ENCODE measurements around the gene TMCO6.
A peak's percentile ranks its signal among the peaks of the same experiment; 100 is the strongest.

TMCO6 gene

DNA sequence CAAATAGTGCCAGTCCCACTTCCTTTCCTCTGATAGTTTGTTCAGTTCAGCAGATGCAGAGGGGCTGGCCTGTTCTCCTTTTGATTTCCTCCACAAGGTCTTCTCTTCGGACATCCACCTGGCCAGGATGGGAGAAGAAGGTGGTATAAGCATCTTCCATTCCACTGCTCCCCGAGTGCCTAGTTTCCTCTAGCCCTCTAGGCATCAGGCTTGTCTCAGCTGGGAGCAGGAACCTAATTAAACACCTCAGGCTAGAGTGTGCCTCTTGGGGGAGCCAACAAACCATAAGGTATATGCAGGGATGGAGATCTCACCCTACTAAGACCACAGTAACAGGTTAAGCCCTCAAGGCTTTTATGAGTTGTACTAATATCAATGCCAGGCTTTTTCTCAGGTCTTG, 35.0 kb downstream of the TMCO6 start:
- no peak for DNase-seq

DNA sequence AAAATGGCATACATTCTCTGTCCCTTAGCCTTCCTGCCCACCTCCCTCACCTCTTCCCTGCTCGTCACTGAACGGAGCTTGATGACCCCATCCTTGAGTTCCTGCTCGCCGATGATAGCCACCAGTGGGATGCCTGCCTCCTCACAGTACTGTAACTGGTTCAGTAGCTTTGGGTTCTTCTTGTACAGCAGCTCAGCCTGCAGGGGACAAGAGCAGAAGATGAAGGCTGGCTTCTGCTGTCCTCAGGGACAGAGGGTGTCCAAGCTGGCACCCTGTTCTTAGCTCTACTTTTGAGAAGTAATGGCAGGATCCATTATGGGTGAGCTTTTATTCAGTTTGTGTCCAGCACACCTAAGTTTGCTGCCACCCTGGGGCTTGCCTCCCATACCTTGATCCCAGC, 35.4 kb downstream of the TMCO6 start:
- no peak for DNase-seq

DNA sequence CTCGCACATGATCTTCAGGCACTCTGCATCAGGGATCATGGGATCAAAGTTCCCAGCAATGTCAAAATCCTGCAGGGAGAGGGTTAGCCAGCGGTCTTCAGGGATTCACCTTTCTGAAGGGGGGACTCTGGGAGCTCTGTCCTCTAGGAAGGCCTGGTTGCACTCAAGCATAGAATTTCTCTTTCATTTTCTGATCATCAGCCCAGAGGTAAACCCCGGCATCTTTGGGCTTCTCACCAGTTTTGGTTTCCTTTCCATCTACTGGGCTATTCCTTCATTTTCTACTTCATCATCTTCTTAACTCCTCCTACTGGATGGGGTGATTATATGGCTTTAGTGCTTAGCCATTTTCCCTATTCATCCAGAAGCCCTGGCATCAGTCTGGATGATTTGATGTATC, 38.7 kb downstream of the TMCO6 start:
- no peak for DNase-seq

DNA sequence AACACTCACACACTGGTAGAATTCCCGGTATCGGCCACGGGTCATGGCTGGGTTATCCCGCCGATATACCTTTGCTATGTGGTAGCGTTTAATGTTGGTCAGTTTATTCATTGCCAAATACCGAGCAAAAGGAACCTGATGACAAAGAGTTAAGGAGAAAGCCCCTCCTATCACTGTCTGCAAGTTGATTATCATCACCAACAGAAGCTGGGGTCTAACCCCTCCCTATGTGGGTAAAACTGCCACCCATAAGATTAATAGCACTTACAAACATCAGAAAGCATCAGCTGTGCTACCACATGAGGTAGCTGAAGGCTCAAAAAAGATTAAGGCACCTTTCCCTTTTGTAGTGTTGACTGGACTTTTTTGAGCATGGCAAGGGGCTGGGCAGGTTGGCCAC, 39.7 kb downstream of the TMCO6 start:
- DNase-seq: no peak

DNA sequence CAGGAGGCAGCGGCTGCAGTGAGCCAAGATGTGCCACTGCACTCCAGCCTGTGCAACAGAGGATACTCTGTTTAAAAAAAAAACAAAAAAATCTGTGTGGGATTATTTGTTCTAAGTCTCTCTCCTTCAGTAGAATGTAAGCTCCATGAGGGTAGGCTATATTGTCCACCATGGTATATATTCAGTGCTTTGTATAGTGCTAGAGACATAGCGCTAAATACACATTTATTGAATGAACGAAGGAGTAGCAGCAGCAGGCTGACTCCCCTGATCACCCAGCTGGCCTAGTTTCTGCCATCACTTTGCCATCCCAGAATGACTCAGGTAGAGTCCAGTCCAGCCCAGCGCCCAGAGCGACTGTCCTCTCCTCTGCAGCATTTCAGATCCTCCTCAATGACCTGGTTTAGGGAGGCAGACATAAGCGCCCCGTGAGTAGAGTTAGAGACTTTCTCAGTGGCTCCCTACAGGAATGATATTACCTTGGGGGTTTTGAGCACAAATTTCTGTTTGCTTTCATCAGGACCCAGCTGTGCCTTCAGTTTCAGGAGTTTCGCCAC, 51.2 kb downstream of the TMCO6 start:
- no peak for DNase-seq

DNA sequence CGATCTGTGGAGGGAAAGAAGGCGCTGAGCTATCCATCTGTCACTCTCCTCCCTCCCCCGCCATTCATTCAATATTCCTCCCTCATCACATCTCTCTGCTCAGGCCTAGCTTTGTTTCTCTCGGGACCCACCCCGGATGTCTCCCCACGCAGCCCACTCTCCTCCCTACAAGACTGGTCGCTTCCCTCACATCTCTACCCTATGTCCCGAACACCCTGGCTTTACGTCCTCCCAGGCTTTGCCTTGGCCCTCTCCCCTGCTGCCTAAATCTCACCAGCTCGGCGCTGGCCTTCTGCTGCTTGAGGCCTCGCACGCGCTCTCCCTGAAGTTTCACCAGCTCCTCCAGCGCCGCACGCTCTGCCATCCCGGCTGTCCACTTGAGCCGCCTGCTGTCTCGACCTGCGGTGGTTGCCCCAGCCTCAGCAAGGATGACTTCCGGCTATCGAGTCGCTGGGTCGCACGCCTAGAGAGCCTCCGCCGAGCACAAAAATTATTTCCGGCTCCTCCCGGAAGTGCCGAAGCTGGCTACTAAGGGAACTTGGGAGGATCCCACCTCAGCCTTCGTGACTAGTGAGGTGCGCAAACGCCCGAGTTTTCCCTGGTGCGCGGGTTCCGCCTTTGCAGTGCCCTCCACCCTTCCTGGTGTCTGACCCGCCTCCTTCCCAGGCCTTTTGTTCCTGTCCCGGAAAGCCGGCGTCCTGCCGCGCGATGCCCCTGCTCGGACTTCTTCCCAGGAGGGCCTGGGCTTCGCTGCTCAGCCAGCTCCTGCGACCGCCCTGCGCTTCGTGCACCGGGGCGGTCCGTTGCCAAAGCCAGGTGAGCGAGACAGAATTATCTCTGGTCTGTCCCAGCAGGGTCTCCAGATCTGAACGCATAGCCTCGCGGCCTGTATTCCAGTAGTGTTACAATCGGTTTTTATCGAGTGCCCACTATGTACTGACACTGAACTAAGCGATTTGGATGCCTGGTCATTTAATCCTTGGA, 52.0 kb downstream of the TMCO6 start, which contains the start of the genes HARS1 and HARS2:
Gene HARS1 (minus strand): TSS at position 430 of the 984 bp plus-strand sequence. CDS start 66 bp downstream, at position 364.
Gene HARS2 (plus strand): TSS at position 515 of the 984 bp plus-strand sequence. CDS start 194 bp downstream, at position 709.
- DNase-seq: peak; percentile 94 to 95

DNA sequence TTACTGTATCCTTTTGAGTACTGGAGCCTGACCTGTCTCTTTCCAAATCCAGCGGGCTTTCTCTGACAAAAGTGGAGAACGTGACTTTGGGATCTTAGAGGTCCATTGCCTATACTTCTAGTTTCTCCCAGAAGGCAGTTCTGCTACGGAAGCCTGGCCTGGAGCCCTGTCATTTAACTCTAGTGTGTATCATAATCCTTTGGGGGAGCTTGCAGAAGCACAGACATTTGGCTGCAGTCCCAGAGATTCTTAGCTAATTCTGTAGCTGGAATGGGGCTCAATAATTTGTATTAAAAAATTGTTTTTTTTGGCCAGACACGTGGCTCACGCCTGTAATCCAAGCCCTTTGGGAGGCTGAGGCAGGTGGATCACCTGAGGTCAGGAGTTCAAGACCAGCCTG, 55.0 kb downstream of the TMCO6 start:
- DNase-seq: no peak
